H9 (cell line): ENCODE measurements around the gene RASA4B. TPM values are rescaled to one million over a fixed set of nuclear protein-coding genes. Genes with fewer than 3 reads are reported as not detected.

Source experiments
- DNase-seq: peaks from one replicate; pipeline ENCODE4 v3.0.0-alpha.2; 2017
- H2AFZ ChIP-seq: one replicate; pipeline ENCODE4 v1.6.1; 2013; ENCODE audit warnings: mild to moderate bottlenecking, low read length, control low read depth, moderate library complexity
- H2AK5ac ChIP-seq: 2 replicates; pipeline ENCODE4 v1.6.1; 2013; ENCODE audit warnings: low read length, control low read depth, mixed read lengths; ENCODE audit not compliant: insufficient read length
- H2BK120ac ChIP-seq: one replicate; pipeline ENCODE4 v1.6.1; 2013; ENCODE audit warnings: low read depth, mild to moderate bottlenecking, low read length, control low read depth, inconsistent platforms; ENCODE audit not compliant: poor library complexity, severe bottlenecking
- H2BK12ac ChIP-seq: 2 replicates; pipeline ENCODE4 v1.6.1; 2013; ENCODE audit warnings: low read length, control low read depth, mixed read lengths, low read depth; ENCODE audit not compliant: insufficient read length
- H2BK15ac ChIP-seq: 2 replicates; pipeline ENCODE4 v1.6.1; 2013; ENCODE audit warnings: low read depth, low read length, control low read depth
- H2BK20ac ChIP-seq: one replicate; pipeline ENCODE4 v1.6.1; 2013; ENCODE audit warnings: low read depth, mild to moderate bottlenecking, low read length, control low read depth, inconsistent platforms; ENCODE audit not compliant: poor library complexity, severe bottlenecking
- H2BK5ac ChIP-seq: 2 replicates; pipeline ENCODE4 v1.6.1; 2013; ENCODE audit warnings: low read length, control low read depth, mixed read lengths; ENCODE audit not compliant: insufficient read length
- H3K14ac ChIP-seq: 2 replicates; pipeline ENCODE4 v1.6.1; 2013; ENCODE audit warnings: low read length, control low read depth; ENCODE audit not compliant: insufficient read depth
- H3K18ac ChIP-seq: 2 replicates; pipeline ENCODE4 v1.6.1; 2013; ENCODE audit warnings: low read depth, mild to moderate bottlenecking, mixed read lengths, low read length, control low read depth; ENCODE audit not compliant: insufficient read length
- H3K23ac ChIP-seq: 2 replicates; pipeline ENCODE4 v1.6.1; 2013; ENCODE audit warnings: low read length, control low read depth, mixed read lengths, low read depth; ENCODE audit not compliant: insufficient read length
- H3K23me2 ChIP-seq: 2 replicates; pipeline ENCODE4 v1.6.1; 2013; ENCODE audit warnings: low read depth, mild to moderate bottlenecking, mixed read lengths, low read length, control low read depth; ENCODE audit not compliant: insufficient read length, poor library complexity, severe bottlenecking
- H3K27ac ChIP-seq: 2 replicates; pipeline ENCODE4 v1.5.1; 2013; ENCODE audit warnings: low read length, control low read depth, mixed read lengths, low read depth; ENCODE audit not compliant: insufficient read length
- H3K27me3 ChIP-seq: 2 replicates; pipeline ENCODE4 v1.6.1; 2013; ENCODE audit warnings: low read length, control low read depth, inconsistent platforms; ENCODE audit not compliant: insufficient read depth
- H3K4ac ChIP-seq: 2 replicates; pipeline ENCODE4 v1.6.1; 2013; ENCODE audit warnings: low read depth, mild to moderate bottlenecking, control low read depth, inconsistent platforms, low read length, moderate library complexity
- H3K4me1 ChIP-seq: 2 replicates; pipeline ENCODE4 v1.6.1; 2013; ENCODE audit warnings: low read length, control low read depth, inconsistent platforms; ENCODE audit not compliant: insufficient read depth
- H3K4me2 ChIP-seq: 2 replicates; pipeline ENCODE4 v1.6.1; 2013; ENCODE audit warnings: low read length, control low read depth, mixed read lengths; ENCODE audit not compliant: insufficient read length, insufficient read depth
- H3K56ac ChIP-seq: 2 replicates; pipeline ENCODE4 v1.6.1; 2013; ENCODE audit warnings: low read depth, mild to moderate bottlenecking, mixed read lengths, low read length, control low read depth; ENCODE audit not compliant: insufficient read length
- H3K79me1 ChIP-seq: 2 replicates; pipeline ENCODE4 v1.6.1; 2013; ENCODE audit warnings: low read depth, mild to moderate bottlenecking, moderate library complexity, low read length, control low read depth, inconsistent platforms; ENCODE audit not compliant: insufficient read depth, poor library complexity, severe bottlenecking
- H3K79me2 ChIP-seq: 2 replicates; pipeline ENCODE4 v1.6.1; 2013; ENCODE audit warnings: low read length, control low read depth, inconsistent platforms; ENCODE audit not compliant: insufficient read depth
- H3K9ac ChIP-seq: 2 replicates; pipeline ENCODE4 v1.6.1; 2013; ENCODE audit warnings: low read length, control low read depth, mixed read lengths; ENCODE audit not compliant: insufficient read length; ENCODE audit errors: extremely low read depth
- H3K9me3 ChIP-seq: one replicate; pipeline ENCODE4 v1.6.1; 2013; ENCODE audit warnings: low read depth, low read length, inconsistent platforms; ENCODE audit not compliant: control insufficient read depth
- H3T11ph ChIP-seq: one replicate; pipeline ENCODE4 v1.6.1; 2013; ENCODE audit warnings: mild to moderate bottlenecking, low read length, control low read depth, inconsistent platforms
- H4K20me1 ChIP-seq: one replicate; pipeline ENCODE4 v1.6.1; 2013; ENCODE audit not compliant: control insufficient read depth, insufficient read length, insufficient read depth
- H4K5ac ChIP-seq: 2 replicates; pipeline ENCODE4 v1.6.1; 2013; ENCODE audit warnings: low read depth, mild to moderate bottlenecking, mixed read lengths, low read length, control low read depth; ENCODE audit not compliant: insufficient read length
- H4K8ac ChIP-seq: replicated peaks from 2 replicates; pipeline ENCODE4 v1.6.1; 2013; ENCODE audit warnings: low read length, control low read depth, mixed read lengths, low read depth; ENCODE audit not compliant: insufficient read length
- H4K91ac ChIP-seq: 2 replicates; pipeline ENCODE4 v1.6.1; 2013; ENCODE audit warnings: low read depth, mild to moderate bottlenecking, moderate library complexity, mixed read lengths, low read length, control low read depth; ENCODE audit not compliant: insufficient read length
- H3K27ac Mint-ChIP-seq, 3 experiments: 2 replicates in 2 of 3; 3 replicates in 1 of 3; pipeline ENCODE4 v1.8.0; 2020 to 2021; ENCODE audit warnings: mixed read lengths in 3 of 3, mild to moderate bottlenecking in 1 of 3, moderate library complexity in 1 of 3
- H3K27me3 Mint-ChIP-seq: 2 replicates; pipeline ENCODE4 v1.8.0; 2021; ENCODE audit warnings: low read depth, mild to moderate bottlenecking, moderate library complexity, mixed read lengths
- H3K36me3 Mint-ChIP-seq, 3 experiments: 2 replicates in 2 of 3; 3 replicates in 1 of 3; pipeline ENCODE4 v1.8.0; 2020 to 2021; ENCODE audit warnings: low read depth in 3 of 3, mixed read lengths in 3 of 3; ENCODE audit not compliant: insufficient read depth in 1 of 3
- H3K4me1 Mint-ChIP-seq, 2 experiments: 2 replicates each; pipeline ENCODE4 v1.8.0; 2020; ENCODE audit warnings: mixed read lengths in 2 of 2
- H3K4me3 Mint-ChIP-seq, 2 experiments: 2 replicates in 1 of 2; 3 replicates in 1 of 2; pipeline ENCODE4 v1.8.0; 2020 to 2021; ENCODE audit warnings: mild to moderate bottlenecking in 2 of 2, mixed read lengths in 2 of 2, moderate library complexity in 1 of 2
- H3K9me3 Mint-ChIP-seq, 2 experiments: 2 replicates in 1 of 2; 3 replicates in 1 of 2; pipeline ENCODE4 v1.8.0; 2020; ENCODE audit warnings: mild to moderate bottlenecking in 2 of 2, mixed read lengths in 2 of 2, moderate library complexity in 1 of 2
- WGBS: extraction: QIAGEN DNeasy Blood & Tissue Kit; methylation state at CpG from one replicate; pipeline ENCODE4 v1.1.7; 2013; ENCODE audit warnings: missing lambda C conversion rate, low lambda C conversion rate, mixed read lengths; ENCODE audit not compliant: insufficient read length; ENCODE audit errors: extremely low coverage; 5-methylcytosine and 5-hydroxymethylcytosine counted together
- total RNA-seq: library from RNA; stranded (reverse); gene quantifications from 2 replicates; pipeline ENCODE4 v1.2.1, GENCODE V29; 2021
- TF ChIP-seq, protein P1 (sequence below): fragments of 200-600 bp; sonication (generic); conservative IDR thresholded peaks from 3 replicates; pipeline ENCODE4 v1.8.0; 2021; ENCODE audit warnings: antibody characterized with exemption, mild to moderate bottlenecking

Gene RASA4B
- total RNA-seq, 1 experiment from 2014 or later = 3.7 TPM

GRCh38 chr7:102449136-102449535 lies 68.4 kb downstream of the RASA4B start:
- no peaks in the 10 kb centered on the region for H3K79me1 ChIP-seq

More at GRCh38 chr7:102449136-102449535, 68.4 kb downstream of the RASA4B start:
- H3K23me2 ChIP-seq = no peaks in the 10 kb centered on the region
- H2BK120ac ChIP-seq = no peak overlapping the region
- H4K20me1 ChIP-seq = no peaks in the 10 kb centered on the region
- no peaks in the 10 kb centered on the region for H3K27me3 ChIP-seq
- H2BK15ac ChIP-seq = no peak overlapping the region
- H3K79me2 ChIP-seq = no peaks in the 10 kb centered on the region
- no peaks in the 10 kb centered on the region for H3K9me3 Mint-ChIP-seq
- H4K91ac ChIP-seq = no peak overlapping the region
- no peaks in the 10 kb centered on the region for H3K4me1 ChIP-seq
- H2BK12ac ChIP-seq = no peak overlapping the region
- no peak overlapping the region for H2BK5ac ChIP-seq
- no peak overlapping the region for H4K5ac ChIP-seq
- H3K4me2 ChIP-seq = no peak overlapping the region
- H4K8ac ChIP-seq = no peak overlapping the region
- H3K23ac ChIP-seq = no peak overlapping the region
- DNase-seq = no peak
- no peak overlapping the region for H3K4me3 Mint-ChIP-seq
- H3K14ac ChIP-seq = no peak overlapping the region
- H2AFZ ChIP-seq = no peak overlapping the region
- peaks cover 2 to 17% (median 6%) of the 10 kb centered on the region in 3 experiments; a peak in 6 of 7 replicates for H3K36me3 Mint-ChIP-seq
- H3K27ac ChIP-seq = no peak overlapping the region
- TF ChIP-seq, protein P1, sequence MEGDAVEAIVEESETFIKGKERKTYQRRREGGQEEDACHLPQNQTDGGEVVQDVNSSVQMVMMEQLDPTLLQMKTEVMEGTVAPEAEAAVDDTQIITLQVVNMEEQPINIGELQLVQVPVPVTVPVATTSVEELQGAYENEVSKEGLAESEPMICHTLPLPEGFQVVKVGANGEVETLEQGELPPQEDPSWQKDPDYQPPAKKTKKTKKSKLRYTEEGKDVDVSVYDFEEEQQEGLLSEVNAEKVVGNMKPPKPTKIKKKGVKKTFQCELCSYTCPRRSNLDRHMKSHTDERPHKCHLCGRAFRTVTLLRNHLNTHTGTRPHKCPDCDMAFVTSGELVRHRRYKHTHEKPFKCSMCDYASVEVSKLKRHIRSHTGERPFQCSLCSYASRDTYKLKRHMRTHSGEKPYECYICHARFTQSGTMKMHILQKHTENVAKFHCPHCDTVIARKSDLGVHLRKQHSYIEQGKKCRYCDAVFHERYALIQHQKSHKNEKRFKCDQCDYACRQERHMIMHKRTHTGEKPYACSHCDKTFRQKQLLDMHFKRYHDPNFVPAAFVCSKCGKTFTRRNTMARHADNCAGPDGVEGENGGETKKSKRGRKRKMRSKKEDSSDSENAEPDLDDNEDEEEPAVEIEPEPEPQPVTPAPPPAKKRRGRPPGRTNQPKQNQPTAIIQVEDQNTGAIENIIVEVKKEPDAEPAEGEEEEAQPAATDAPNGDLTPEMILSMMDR = no peak
- no peak overlapping the region for H3K56ac ChIP-seq
- no peak overlapping the region for H2AK5ac ChIP-seq
- no peak overlapping the region for H3K27ac Mint-ChIP-seq
- H2BK20ac ChIP-seq = no peak overlapping the region
- peaks cover 6 to 9% of the 10 kb centered on the region in 2 experiments for H3K4me1 Mint-ChIP-seq
- no peak overlapping the region for H3T11ph ChIP-seq
- no peaks in the 10 kb centered on the region; the same call in 1 of the 2 replicates for H3K27me3 Mint-ChIP-seq
- no peak overlapping the region for H3K18ac ChIP-seq
- no peaks in the 10 kb centered on the region for H3K9me3 ChIP-seq
- no peak overlapping the region for H3K4ac ChIP-seq
- no peak overlapping the region for H3K9ac ChIP-seq
- no CpG with 5 or more reads among the region's 15 CpGs for WGBS
